ENCODE results near the gene HLA-DPB1.

Gene HLA-DPB1

GRCh38 chr6:33124525-33124901, 48.7 kb downstream of the HLA-DPB1 start:
- DNase-seq (ENCODE audit: low read depth, low spot score), result no peak
- no peak overlapping the region for H3K27ac ChIP-seq

- DNase-seq (ENCODE audit: low read depth, low spot score), result no peak
- no peak overlapping the region for H3K27ac ChIP-seq
Measured at GRCh38 chr6:33124947-33125346, 49.2 kb downstream of the HLA-DPB1 start.

GRCh38 chr6:33126101-33126714, 50.4 kb downstream of the HLA-DPB1 start:
- DNase-seq (ENCODE audit: low read depth, low spot score), result no peak
- no peak overlapping the region for H3K27ac ChIP-seq

- DNase-seq (ENCODE audit: low read depth, low spot score), result no peak
- no peak overlapping the region for H3K27ac ChIP-seq
Measured at GRCh38 chr6:33128318-33128717, 52.5 kb downstream of the HLA-DPB1 start.

GRCh38 chr6:33132081-33132524, 56.3 kb downstream of the HLA-DPB1 start:
- DNase-seq (ENCODE audit: low read depth, low spot score), result no peak
- no peak overlapping the region for H3K27ac ChIP-seq

- no peak overlapping the region for H3K27ac ChIP-seq
- DNase-seq (ENCODE audit: low read depth, low spot score), result no peak
Measured at GRCh38 chr6:33136310-33136900, 60.6 kb downstream of the HLA-DPB1 start.

Measured in epithelial cell of prostate (primary cell).